Measurements from ENCODE around the gene CCDC15. TPM values are rescaled to one million over a fixed set of nuclear protein-coding genes. Genes with fewer than 3 reads are reported as not detected.

The CCDC15 gene
- total RNA-seq, 4 donors from 2014 or later: under 0.01 to 3.5 (median 1.7) TPM

DNA sequence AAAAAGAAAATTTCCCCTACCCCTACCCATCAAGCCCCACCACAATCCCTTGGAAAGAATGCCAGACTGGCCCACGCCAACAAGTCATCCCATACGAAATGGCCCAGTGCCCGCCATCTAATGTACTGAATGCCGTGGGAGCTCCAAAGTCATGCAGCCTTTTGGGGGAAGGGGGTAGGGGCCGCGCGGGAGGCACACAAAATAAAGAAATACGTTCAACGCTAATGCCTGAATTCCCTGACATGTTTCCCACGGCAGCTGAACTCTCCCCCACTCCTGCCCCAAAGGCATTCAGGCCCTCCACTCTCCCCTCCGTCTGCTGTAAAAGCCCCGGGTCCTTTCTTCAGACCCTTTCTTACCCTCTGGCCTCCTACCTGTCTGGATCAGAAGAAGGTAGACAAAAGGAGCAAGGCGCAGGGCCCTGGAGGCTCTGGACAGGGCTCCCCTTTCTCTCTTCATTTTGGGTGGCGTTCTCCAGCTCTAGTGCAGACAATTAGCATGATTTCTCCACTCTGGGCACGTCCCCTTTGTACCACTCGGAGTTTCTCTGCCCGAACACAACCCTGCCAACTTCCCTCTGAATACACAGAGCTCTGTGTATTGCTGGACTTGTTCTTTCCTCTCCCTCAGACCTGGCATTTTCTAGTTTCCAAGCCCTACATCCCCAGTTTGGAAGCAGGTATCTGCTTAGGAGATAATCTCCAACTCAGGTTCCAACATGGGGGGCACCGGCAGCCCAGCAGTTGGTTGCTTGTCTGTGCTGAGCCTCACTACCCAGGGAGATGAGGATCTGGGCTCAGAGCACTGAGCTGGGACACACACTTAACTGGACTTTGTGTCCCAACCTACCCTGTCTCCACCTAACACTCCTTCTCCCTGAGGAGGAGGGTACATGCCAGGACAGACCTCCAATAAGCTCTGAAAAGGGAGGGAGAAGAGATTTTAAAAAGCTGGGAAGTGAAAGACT, 18.2 kb upstream of the CCDC15 start, which contains the start of gene HEPACAM:
Gene HEPACAM (minus strand): TSS at position 500 of the 967 bp plus-strand sequence. CDS start 41 bp downstream, at position 459.
- Histone ChIP-seq H3K36me3 (no peaks in the 10 kb centered on the region), H3K27ac (no peak within 1 kb of the TSS), H3K27me3 (no peaks in the 10 kb centered on the region), H3K4me3 (no peak within 1 kb of the TSS), H3K4me1 (no peaks in the 10 kb centered on the region), H3K9me3 (no peaks in the 10 kb centered on the region)
- TF ChIP-seq, protein P1, sequence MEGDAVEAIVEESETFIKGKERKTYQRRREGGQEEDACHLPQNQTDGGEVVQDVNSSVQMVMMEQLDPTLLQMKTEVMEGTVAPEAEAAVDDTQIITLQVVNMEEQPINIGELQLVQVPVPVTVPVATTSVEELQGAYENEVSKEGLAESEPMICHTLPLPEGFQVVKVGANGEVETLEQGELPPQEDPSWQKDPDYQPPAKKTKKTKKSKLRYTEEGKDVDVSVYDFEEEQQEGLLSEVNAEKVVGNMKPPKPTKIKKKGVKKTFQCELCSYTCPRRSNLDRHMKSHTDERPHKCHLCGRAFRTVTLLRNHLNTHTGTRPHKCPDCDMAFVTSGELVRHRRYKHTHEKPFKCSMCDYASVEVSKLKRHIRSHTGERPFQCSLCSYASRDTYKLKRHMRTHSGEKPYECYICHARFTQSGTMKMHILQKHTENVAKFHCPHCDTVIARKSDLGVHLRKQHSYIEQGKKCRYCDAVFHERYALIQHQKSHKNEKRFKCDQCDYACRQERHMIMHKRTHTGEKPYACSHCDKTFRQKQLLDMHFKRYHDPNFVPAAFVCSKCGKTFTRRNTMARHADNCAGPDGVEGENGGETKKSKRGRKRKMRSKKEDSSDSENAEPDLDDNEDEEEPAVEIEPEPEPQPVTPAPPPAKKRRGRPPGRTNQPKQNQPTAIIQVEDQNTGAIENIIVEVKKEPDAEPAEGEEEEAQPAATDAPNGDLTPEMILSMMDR (IDR thresholded peaks at IDR 0.05): no peak
- TF ChIP-seq POLR2A (IDR thresholded peaks at IDR 0.05): no peak
- DNase-seq: no peak
- intact Hi-C loops (cut with DNase I; ENCODE audit: low total_unique reads): no loop called here

GRCh38 chr11:124937336-124937935, 16.6 kb upstream of the CCDC15 start:
- H3K27ac ChIP-seq: no peak overlapping the region
- intact Hi-C loops (cut with DNase I; ENCODE audit: low total_unique reads): no loop called here

GRCh38 chr11:124938206-124938765, 15.7 kb upstream of the CCDC15 start:
- TF ChIP-seq POLR2A (IDR thresholded peaks at IDR 0.05): no peak
- TF ChIP-seq, protein P1 (IDR thresholded peaks at IDR 0.05): no peak
- Histone ChIP-seq H3K27me3 (no peaks in the 10 kb centered on the region), H3K9me3 (no peaks in the 10 kb centered on the region), H3K4me1 (no peaks in the 10 kb centered on the region), H3K36me3 (no peaks in the 10 kb centered on the region), H3K27ac (no peak overlapping the region), H3K4me3 (no peak overlapping the region)
- intact Hi-C loops (cut with DNase I; ENCODE audit: low total_unique reads): no loop called here
- DNase-seq: no peak

More at GRCh38 chr11:124937336-124937935, 16.6 kb upstream of the CCDC15 start:
- DNase-seq: no peak
- Histone ChIP-seq H3K27me3 (no peaks in the 10 kb centered on the region), H3K4me1 (no peaks in the 10 kb centered on the region), H3K36me3 (no peaks in the 10 kb centered on the region), H3K4me3 (no peak overlapping the region), H3K9me3 (no peaks in the 10 kb centered on the region)
- TF ChIP-seq, protein P1 (IDR thresholded peaks at IDR 0.05): no peak
- TF ChIP-seq POLR2A (IDR thresholded peaks at IDR 0.05): no peak

DNA sequence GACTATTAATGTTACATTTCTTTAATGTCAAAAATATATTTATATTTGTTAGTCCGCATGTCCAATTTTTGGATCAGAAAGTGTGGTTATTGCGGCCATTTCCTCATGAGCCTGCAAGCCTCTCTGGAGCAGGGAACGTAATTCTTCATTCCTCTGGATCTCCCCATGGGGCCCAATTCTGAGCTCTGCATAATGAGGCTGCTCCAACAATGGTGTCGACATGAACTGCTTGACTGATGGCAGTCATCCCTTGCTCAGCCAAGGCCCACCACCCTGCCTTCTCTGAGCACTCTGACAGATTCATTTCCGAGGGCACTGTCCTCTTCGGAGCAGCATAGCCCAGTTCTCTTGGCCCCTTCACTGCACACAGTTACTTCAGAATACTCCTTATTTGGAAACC, 15.0 kb upstream of the CCDC15 start:
- intact Hi-C loops (cut with DNase I; ENCODE audit: low total_unique reads): no loop called here
- no peaks in the 10 kb centered on the region for H3K27me3 ChIP-seq
- no peaks in the 10 kb centered on the region for H3K9me3 ChIP-seq
- H3K27ac ChIP-seq: no peak overlapping the region
- H3K4me1 ChIP-seq: no peaks in the 10 kb centered on the region
- TF ChIP-seq, protein P1 (IDR thresholded peaks at IDR 0.05): no peak
- no peak for TF ChIP-seq POLR2A (IDR thresholded peaks at IDR 0.05)
- H3K4me3 ChIP-seq: no peak overlapping the region
- no peaks in the 10 kb centered on the region for H3K36me3 ChIP-seq
- no peak for DNase-seq
